NCI-H1092 (cell line): Measurements from ENCODE around the gene PET100.

ENCODE experiments used
- DNase-seq: peaks from one replicate; lab custom pipeline; 2025; lab: John Stamatoyannopoulos, UW

The PET100 gene

GRCh38 chr19:7612282-7613274 is 17.0 kb upstream of the PET100 start:
- DNase-seq, result no peak

GRCh38 chr19:7614859-7615741 is 14.5 kb upstream of the PET100 start:
- DNase-seq, result no peak

GRCh38 chr19:7617172-7617571 is 12.4 kb upstream of the PET100 start:
- DNase-seq, result no peak

GRCh38 chr19:7617735-7618134 is 11.9 kb upstream of the PET100 start:
- DNase-seq, result no peak

- DNase-seq, result no peak
Observed at GRCh38 chr19:7618348-7618747, 11.2 kb upstream of the PET100 start.

GRCh38 chr19:7618771-7619510 is 10.7 kb upstream of the PET100 start:
- no peak for DNase-seq

GRCh38 chr19:7619671-7620441 is 9.7 kb upstream of the PET100 start:
- no peak for DNase-seq

- DNase-seq, result no peak
Observed at GRCh38 chr19:7620442-7621412, 8.9 kb upstream of the PET100 start.

GRCh38 chr19:7622933-7623685 is 6.5 kb upstream of the PET100 start:
- no peak for DNase-seq

- no peak for DNase-seq
Observed at GRCh38 chr19:7623725-7624603, 5.6 kb upstream of the PET100 start.

- no peak for DNase-seq
Observed at GRCh38 chr19:7624810-7625209, 4.8 kb upstream of the PET100 start.

- DNase-seq, result no peak
Observed at GRCh38 chr19:7625763-7626372, 3.7 kb upstream of the PET100 start.

- no peak for DNase-seq
Observed at GRCh38 chr19:7627166-7627565, 2.4 kb upstream of the PET100 start.

GRCh38 chr19:7628589-7629311 is 843 bp upstream of the PET100 start:
- no peak for DNase-seq

GRCh38 chr19:7631577-7631976 is 2.0 kb downstream of the PET100 start:
- no peak for DNase-seq

GRCh38 chr19:7632340-7633203 is 3.0 kb downstream of the PET100 start:
- no peak for DNase-seq
